H9 (cell line): ENCODE results near the gene DNAJC6. TPM values are rescaled to one million over a fixed set of nuclear protein-coding genes. Genes with fewer than 3 reads are reported as not detected.

Experiments
- DNase-seq: peaks from one replicate; pipeline ENCODE4 v3.0.0-alpha.2; 2017
- H2AFZ ChIP-seq: one replicate; pipeline ENCODE4 v1.6.1; 2013; ENCODE audit warnings: mild to moderate bottlenecking, low read length, control low read depth, moderate library complexity
- H2AK5ac ChIP-seq: 2 replicates; pipeline ENCODE4 v1.6.1; 2013; ENCODE audit warnings: low read length, control low read depth, mixed read lengths; ENCODE audit not compliant: insufficient read length
- H2BK120ac ChIP-seq: one replicate; pipeline ENCODE4 v1.6.1; 2013; ENCODE audit warnings: low read depth, mild to moderate bottlenecking, low read length, control low read depth, inconsistent platforms; ENCODE audit not compliant: poor library complexity, severe bottlenecking
- H2BK12ac ChIP-seq: 2 replicates; pipeline ENCODE4 v1.6.1; 2013; ENCODE audit warnings: low read length, control low read depth, mixed read lengths, low read depth; ENCODE audit not compliant: insufficient read length
- H2BK15ac ChIP-seq: 2 replicates; pipeline ENCODE4 v1.6.1; 2013; ENCODE audit warnings: low read depth, low read length, control low read depth
- H2BK20ac ChIP-seq: one replicate; pipeline ENCODE4 v1.6.1; 2013; ENCODE audit warnings: low read depth, mild to moderate bottlenecking, low read length, control low read depth, inconsistent platforms; ENCODE audit not compliant: poor library complexity, severe bottlenecking
- H2BK5ac ChIP-seq: 2 replicates; pipeline ENCODE4 v1.6.1; 2013; ENCODE audit warnings: low read length, control low read depth, mixed read lengths; ENCODE audit not compliant: insufficient read length
- H3K14ac ChIP-seq: 2 replicates; pipeline ENCODE4 v1.6.1; 2013; ENCODE audit warnings: low read length, control low read depth; ENCODE audit not compliant: insufficient read depth
- H3K18ac ChIP-seq: 2 replicates; pipeline ENCODE4 v1.6.1; 2013; ENCODE audit warnings: low read depth, mild to moderate bottlenecking, mixed read lengths, low read length, control low read depth; ENCODE audit not compliant: insufficient read length
- H3K23ac ChIP-seq: 2 replicates; pipeline ENCODE4 v1.6.1; 2013; ENCODE audit warnings: low read length, control low read depth, mixed read lengths, low read depth; ENCODE audit not compliant: insufficient read length
- H3K23me2 ChIP-seq: 2 replicates; pipeline ENCODE4 v1.6.1; 2013; ENCODE audit warnings: low read depth, mild to moderate bottlenecking, mixed read lengths, low read length, control low read depth; ENCODE audit not compliant: insufficient read length, poor library complexity, severe bottlenecking
- H3K27ac ChIP-seq: 2 replicates; pipeline ENCODE4 v1.5.1; 2013; ENCODE audit warnings: low read length, control low read depth, mixed read lengths, low read depth; ENCODE audit not compliant: insufficient read length
- H3K27me3 ChIP-seq: 2 replicates; pipeline ENCODE4 v1.6.1; 2013; ENCODE audit warnings: low read length, control low read depth, inconsistent platforms; ENCODE audit not compliant: insufficient read depth
- H3K4ac ChIP-seq: 2 replicates; pipeline ENCODE4 v1.6.1; 2013; ENCODE audit warnings: low read depth, mild to moderate bottlenecking, control low read depth, inconsistent platforms, low read length, moderate library complexity
- H3K4me1 ChIP-seq: 2 replicates; pipeline ENCODE4 v1.6.1; 2013; ENCODE audit warnings: low read length, control low read depth, inconsistent platforms; ENCODE audit not compliant: insufficient read depth
- H3K4me2 ChIP-seq: 2 replicates; pipeline ENCODE4 v1.6.1; 2013; ENCODE audit warnings: low read length, control low read depth, mixed read lengths; ENCODE audit not compliant: insufficient read length, insufficient read depth
- H3K56ac ChIP-seq: 2 replicates; pipeline ENCODE4 v1.6.1; 2013; ENCODE audit warnings: low read depth, mild to moderate bottlenecking, mixed read lengths, low read length, control low read depth; ENCODE audit not compliant: insufficient read length
- H3K79me1 ChIP-seq: 2 replicates; pipeline ENCODE4 v1.6.1; 2013; ENCODE audit warnings: low read depth, mild to moderate bottlenecking, moderate library complexity, low read length, control low read depth, inconsistent platforms; ENCODE audit not compliant: insufficient read depth, poor library complexity, severe bottlenecking
- H3K79me2 ChIP-seq: 2 replicates; pipeline ENCODE4 v1.6.1; 2013; ENCODE audit warnings: low read length, control low read depth, inconsistent platforms; ENCODE audit not compliant: insufficient read depth
- H3K9ac ChIP-seq: 2 replicates; pipeline ENCODE4 v1.6.1; 2013; ENCODE audit warnings: low read length, control low read depth, mixed read lengths; ENCODE audit not compliant: insufficient read length; ENCODE audit errors: extremely low read depth
- H3K9me3 ChIP-seq: one replicate; pipeline ENCODE4 v1.6.1; 2013; ENCODE audit warnings: low read depth, low read length, inconsistent platforms; ENCODE audit not compliant: control insufficient read depth
- H3T11ph ChIP-seq: one replicate; pipeline ENCODE4 v1.6.1; 2013; ENCODE audit warnings: mild to moderate bottlenecking, low read length, control low read depth, inconsistent platforms
- H4K20me1 ChIP-seq: one replicate; pipeline ENCODE4 v1.6.1; 2013; ENCODE audit not compliant: control insufficient read depth, insufficient read length, insufficient read depth
- H4K5ac ChIP-seq: 2 replicates; pipeline ENCODE4 v1.6.1; 2013; ENCODE audit warnings: low read depth, mild to moderate bottlenecking, mixed read lengths, low read length, control low read depth; ENCODE audit not compliant: insufficient read length
- H4K8ac ChIP-seq: replicated peaks from 2 replicates; pipeline ENCODE4 v1.6.1; 2013; ENCODE audit warnings: low read length, control low read depth, mixed read lengths, low read depth; ENCODE audit not compliant: insufficient read length
- H4K91ac ChIP-seq: 2 replicates; pipeline ENCODE4 v1.6.1; 2013; ENCODE audit warnings: low read depth, mild to moderate bottlenecking, moderate library complexity, mixed read lengths, low read length, control low read depth; ENCODE audit not compliant: insufficient read length
- H3K27ac Mint-ChIP-seq, 3 experiments: 2 replicates in 2 of 3; 3 replicates in 1 of 3; pipeline ENCODE4 v1.8.0; 2020 to 2021; ENCODE audit warnings: mixed read lengths in 3 of 3, mild to moderate bottlenecking in 1 of 3, moderate library complexity in 1 of 3
- H3K27me3 Mint-ChIP-seq: 2 replicates; pipeline ENCODE4 v1.8.0; 2021; ENCODE audit warnings: low read depth, mild to moderate bottlenecking, moderate library complexity, mixed read lengths
- H3K36me3 Mint-ChIP-seq, 3 experiments: 2 replicates in 2 of 3; 3 replicates in 1 of 3; pipeline ENCODE4 v1.8.0; 2020 to 2021; ENCODE audit warnings: low read depth in 3 of 3, mixed read lengths in 3 of 3; ENCODE audit not compliant: insufficient read depth in 1 of 3
- H3K4me1 Mint-ChIP-seq, 2 experiments: 2 replicates each; pipeline ENCODE4 v1.8.0; 2020; ENCODE audit warnings: mixed read lengths in 2 of 2
- H3K4me3 Mint-ChIP-seq, 2 experiments: 2 replicates in 1 of 2; 3 replicates in 1 of 2; pipeline ENCODE4 v1.8.0; 2020 to 2021; ENCODE audit warnings: mild to moderate bottlenecking in 2 of 2, mixed read lengths in 2 of 2, moderate library complexity in 1 of 2
- H3K9me3 Mint-ChIP-seq, 2 experiments: 2 replicates in 1 of 2; 3 replicates in 1 of 2; pipeline ENCODE4 v1.8.0; 2020; ENCODE audit warnings: mild to moderate bottlenecking in 2 of 2, mixed read lengths in 2 of 2, moderate library complexity in 1 of 2
- CTCF ChIP-seq: fragments of 200-600 bp; sonication (generic); conservative IDR thresholded peaks from 3 replicates; pipeline ENCODE4 v1.8.0; 2021; ENCODE audit warnings: antibody characterized with exemption, mild to moderate bottlenecking
- WGBS: extraction: QIAGEN DNeasy Blood & Tissue Kit; methylation state at CpG from one replicate; pipeline ENCODE4 v1.1.7; 2013; ENCODE audit warnings: missing lambda C conversion rate, low lambda C conversion rate, mixed read lengths; ENCODE audit not compliant: insufficient read length; ENCODE audit errors: extremely low coverage; 5-methylcytosine and 5-hydroxymethylcytosine counted together
- total RNA-seq: library from RNA; stranded (reverse); gene quantifications from 2 replicates; pipeline ENCODE4 v1.2.1, GENCODE V29; 2021

DNAJC6 gene
- total RNA-seq, 1 experiment from 2014 or later, result 2.2 TPM

GRCh38 chr1:65297706-65298105, 11.6 kb upstream of the DNAJC6 start:
- Histone ChIP-seq H3K18ac (no peak overlapping the region), H3K79me2 (no peaks in the 10 kb centered on the region), H4K20me1 (no peaks in the 10 kb centered on the region), H3K4me1 (no peaks in the 10 kb centered on the region; the same call in 1 of the 2 replicates), H3K56ac (no peak overlapping the region), H3K27ac (no peak overlapping the region), H2AK5ac (no peak overlapping the region), H3K23ac (no peak overlapping the region), H3K4me2 (no peak overlapping the region), H3K9ac (no peak overlapping the region), H2AFZ (no peak overlapping the region), H2BK15ac (no peak overlapping the region), H3T11ph (no peak overlapping the region), H3K14ac (no peak overlapping the region), H3K4ac (no peak overlapping the region), H4K5ac (no peak overlapping the region), H4K91ac (no peak overlapping the region), H2BK5ac (no peak overlapping the region), H3K23me2 (no peaks in the 10 kb centered on the region), H3K79me1 (no peaks in the 10 kb centered on the region), H3K27me3 (no peaks in the 10 kb centered on the region), H2BK20ac (no peak overlapping the region), H3K9me3 (no peaks in the 10 kb centered on the region), H2BK12ac (no peak overlapping the region), H2BK120ac (no peak overlapping the region), H4K8ac (no peak overlapping the region)
- DNase-seq, result no peak
- Mint-ChIP-seq H3K4me1 (peaks cover 11 to 13% of the 10 kb centered on the region in 2 experiments), H3K27ac (no peak overlapping the region), H3K36me3 (no peaks in the 10 kb centered on the region; a peak in 1 of 7 replicates), H3K27me3 (no peaks in the 10 kb centered on the region; the same call in 1 of the 2 replicates), H3K4me3 (no peak overlapping the region), H3K9me3 (no peaks in the 10 kb centered on the region)
- no CpG with 5 or more reads among the region's 4 CpGs for WGBS
- TF ChIP-seq CTCF, result no peak
